SH-SY5Y (cell line): ENCODE data around the gene ADAM15.

Experiments used
- GATA2 ChIP-seq: IDR thresholded peaks from 2 replicates; pipeline ENCODE4 v1.6.1; 2011; ENCODE audit warnings: mild to moderate bottlenecking, low read depth, low read length
- GATA3 ChIP-seq: IDR thresholded peaks from 2 replicates; pipeline ENCODE4 v1.6.1; 2011; ENCODE audit warnings: low read depth, mild to moderate bottlenecking, low read length, moderate library complexity

ADAM15 gene

GRCh38 chr1:155008015-155008941, 42.8 kb upstream of the ADAM15 start:
- TF ChIP-seq GATA3: no peak
- TF ChIP-seq GATA2: no peak

- TF ChIP-seq GATA3 (no peak), GATA2 (no peak)
Observed at GRCh38 chr1:155009221-155009711, 41.9 kb upstream of the ADAM15 start.

GRCh38 chr1:155009742-155010141, 41.4 kb upstream of the ADAM15 start:
- no peak for TF ChIP-seq GATA2
- no peak for TF ChIP-seq GATA3

- TF ChIP-seq GATA3 (no peak), GATA2 (no peak)
Observed at GRCh38 chr1:155010211-155010918, 40.8 kb upstream of the ADAM15 start.

- no peak for TF ChIP-seq GATA3
- no peak for TF ChIP-seq GATA2
Observed at GRCh38 chr1:155011004-155011416, 40.1 kb upstream of the ADAM15 start.

- no peak for TF ChIP-seq GATA2
- no peak for TF ChIP-seq GATA3
Observed at GRCh38 chr1:155011437-155012025, 39.6 kb upstream of the ADAM15 start.

GRCh38 chr1:155012026-155012546, 39.0 kb upstream of the ADAM15 start:
- no peak for TF ChIP-seq GATA3
- no peak for TF ChIP-seq GATA2

GRCh38 chr1:155012776-155013602, 38.1 kb upstream of the ADAM15 start:
- TF ChIP-seq GATA2 (no peak), GATA3 (no peak)

- TF ChIP-seq GATA2: no peak
- no peak for TF ChIP-seq GATA3
Observed at GRCh38 chr1:155013632-155014031, 37.5 kb upstream of the ADAM15 start.

GRCh38 chr1:155014709-155015508, 36.2 kb upstream of the ADAM15 start:
- no peak for TF ChIP-seq GATA3
- TF ChIP-seq GATA2: no peak

GRCh38 chr1:155015527-155016230, 35.4 kb upstream of the ADAM15 start:
- no peak for TF ChIP-seq GATA3
- no peak for TF ChIP-seq GATA2
